Measurements from ENCODE around the gene OR4B1.

GRCh38 chr11:48244804-48245203 lies 28.2 kb downstream of the OR4B1 start, which contains the start of gene OR4X2:
- TF ChIP-seq EZH2 (IDR thresholded peaks at IDR 0.05): no peak
- no peak for TF ChIP-seq POLR2AphosphoS5 (IDR thresholded peaks at IDR 0.05; ENCODE audit: borderline replicate concordance, low read depth, low read length)

All from SK-N-MC (cell line).